H1 (cell line): ENCODE results near the gene PEAK3. TPM values are rescaled to one million over a fixed set of nuclear protein-coding genes. Genes with fewer than 3 reads are reported as not detected.

ENCODE experiments used
- CHD1 ChIP-seq: IDR thresholded peaks from 2 replicates; pipeline ENCODE4 v1.6.1; 2012; ENCODE audit warnings: low read depth, low read length, improper control_type of control experiment
- HDAC6 ChIP-seq: IDR thresholded peaks from one replicate; pipeline ENCODE4 v1.7.1; 2012; ENCODE audit warnings: low read depth, mild to moderate bottlenecking, inconsistent platforms, low read length, moderate library complexity
- POU5F1 ChIP-seq: IDR thresholded peaks from 2 replicates; pipeline ENCODE4 v1.6.1; 2011; ENCODE audit warnings: low read depth, mild to moderate bottlenecking, low read length, moderate library complexity
- RAD21 ChIP-seq, 2 experiments: IDR thresholded peaks in 1 of 2; conservative IDR thresholded peaks in 1 of 2; 2 replicates each; pipeline ENCODE4 v1.6.1; 2011; ENCODE audit warnings: low read depth in 2 of 2, low read length in 2 of 2, improper control_type of control experiment in 1 of 2, inconsistent platforms in 1 of 2, mild to moderate bottlenecking in 1 of 2, moderate library complexity in 1 of 2
- SUZ12 ChIP-seq: fragments of 200-600 bp; sonication (generic); IDR thresholded peaks from 2 replicates; pipeline ENCODE4 v1.6.1; 2012; ENCODE audit warnings: mild to moderate bottlenecking, inconsistent platforms, low read length, moderate library complexity, mixed read lengths
- polyA plus RNA-seq, 7 experiments: library from polyadenylated mRNA; depleted of rRNA in 3 of 7; stranded (reverse) in 5 of 7; unstranded in 2 of 7; fragments of >200 nt in 5 of 7; fragments of 200-250 nt in 2 of 7; gene quantifications; 1 replicate in 5 of 7; 2 replicates in 1 of 7; 4 replicates in 1 of 7; pipeline versions ENCODE4 v1.2.1 to v1.2.3, GENCODE V29; 2011 to 2013; ENCODE audit warnings: missing spikeins in 2 of 7, mixed read lengths in 2 of 7
- total RNA-seq: library from RNA; stranded (reverse); fragmentation: NEBNext Ultra II Directional; extraction: Animal tissue kit (Norgen Biotek cat#: 25700); gene quantifications from 2 replicates; pipeline ENCODE4 v1.2.1, GENCODE V29; 2021
- TF ChIP-seq, protein P1 (sequence below): IDR thresholded peaks from 2 replicates; pipeline ENCODE4 v1.6.1; 2012; ENCODE audit warnings: low read length, inconsistent platforms
- TF ChIP-seq, protein P2 (sequence below): IDR thresholded peaks from 2 replicates; pipeline ENCODE4 v1.6.1; 2012; ENCODE audit warnings: inconsistent platforms
- TF ChIP-seq, protein P3 (sequence below): fragments of 300-600 bp; sonication (generic); IDR thresholded peaks from 2 replicates; pipeline ENCODE4 v1.7.1; 2012; ENCODE audit warnings: low read length, moderate library complexity, mild to moderate bottlenecking, inconsistent platforms; ENCODE audit not compliant: insufficient replicate concordance

PEAK3 gene
- total and polyA plus RNA-seq, 2 of the 8 experiments (the other 6 are each of a cell fraction or from before 2014, with no cell fraction given), result not detected

DNA sequence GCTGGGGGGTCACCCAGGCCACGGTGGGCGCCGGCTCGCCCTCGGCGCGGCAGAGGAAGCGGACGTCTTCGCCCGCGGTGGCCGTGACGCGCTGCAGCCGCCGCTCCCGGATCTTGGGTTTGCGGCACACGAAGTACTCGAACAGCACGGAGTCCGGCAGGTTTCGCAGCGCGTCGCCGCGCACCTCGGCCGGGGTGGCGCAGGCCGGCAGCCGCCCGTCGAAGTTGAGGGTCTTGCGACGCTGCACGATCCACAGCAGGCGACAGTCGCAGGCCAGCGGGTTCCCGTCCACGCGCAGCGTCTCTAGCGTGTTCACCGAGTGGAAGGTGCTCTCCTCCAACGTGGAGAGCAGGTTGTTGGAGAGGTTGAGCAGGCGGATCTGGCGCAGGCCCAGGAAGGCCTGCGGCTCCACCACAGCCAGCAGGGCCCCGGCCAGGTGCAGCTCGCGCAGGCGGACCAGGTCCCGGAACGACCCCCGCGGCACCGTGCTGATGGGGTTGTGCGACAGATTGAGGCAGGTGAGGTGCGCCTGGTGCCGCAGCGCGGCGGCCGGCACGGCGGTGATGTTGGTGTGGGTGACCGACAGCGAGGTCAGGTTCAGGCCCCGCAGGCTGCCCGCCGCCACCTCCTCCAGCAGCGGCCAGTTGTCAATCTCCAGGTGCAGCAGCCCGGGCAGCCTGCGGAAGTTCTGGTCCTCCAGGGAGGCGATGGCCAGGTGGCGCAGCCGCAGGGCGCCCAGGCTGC, 8.6 kb upstream of the PEAK3 start (continued):
- TF ChIP-seq SUZ12 (peak; percentile 98), HDAC6 (no peak), POU5F1 (no peak), RAD21 (IDR thresholded peaks at IDR 0.05 in 1 of 2, conservative IDR thresholded peaks at IDR 0.05 in 1 of 2; ENCODE audit: low read depth in 2 of 2, low read length in 2 of 2) (no peak), CHD1 (no peak)
- TF ChIP-seq, protein P1, sequence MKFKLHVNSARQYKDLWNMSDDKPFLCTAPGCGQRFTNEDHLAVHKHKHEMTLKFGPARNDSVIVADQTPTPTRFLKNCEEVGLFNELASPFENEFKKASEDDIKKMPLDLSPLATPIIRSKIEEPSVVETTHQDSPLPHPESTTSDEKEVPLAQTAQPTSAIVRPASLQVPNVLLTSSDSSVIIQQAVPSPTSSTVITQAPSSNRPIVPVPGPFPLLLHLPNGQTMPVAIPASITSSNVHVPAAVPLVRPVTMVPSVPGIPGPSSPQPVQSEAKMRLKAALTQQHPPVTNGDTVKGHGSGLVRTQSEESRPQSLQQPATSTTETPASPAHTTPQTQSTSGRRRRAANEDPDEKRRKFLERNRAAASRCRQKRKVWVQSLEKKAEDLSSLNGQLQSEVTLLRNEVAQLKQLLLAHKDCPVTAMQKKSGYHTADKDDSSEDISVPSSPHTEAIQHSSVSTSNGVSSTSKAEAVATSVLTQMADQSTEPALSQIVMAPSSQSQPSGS, result no peak
- TF ChIP-seq, protein P2, sequence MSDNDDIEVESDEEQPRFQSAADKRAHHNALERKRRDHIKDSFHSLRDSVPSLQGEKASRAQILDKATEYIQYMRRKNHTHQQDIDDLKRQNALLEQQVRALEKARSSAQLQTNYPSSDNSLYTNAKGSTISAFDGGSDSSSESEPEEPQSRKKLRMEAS, result 0 out of 2 replicates have a peak, but pooled peaks have one; percentile 42
- TF ChIP-seq, protein P3, sequence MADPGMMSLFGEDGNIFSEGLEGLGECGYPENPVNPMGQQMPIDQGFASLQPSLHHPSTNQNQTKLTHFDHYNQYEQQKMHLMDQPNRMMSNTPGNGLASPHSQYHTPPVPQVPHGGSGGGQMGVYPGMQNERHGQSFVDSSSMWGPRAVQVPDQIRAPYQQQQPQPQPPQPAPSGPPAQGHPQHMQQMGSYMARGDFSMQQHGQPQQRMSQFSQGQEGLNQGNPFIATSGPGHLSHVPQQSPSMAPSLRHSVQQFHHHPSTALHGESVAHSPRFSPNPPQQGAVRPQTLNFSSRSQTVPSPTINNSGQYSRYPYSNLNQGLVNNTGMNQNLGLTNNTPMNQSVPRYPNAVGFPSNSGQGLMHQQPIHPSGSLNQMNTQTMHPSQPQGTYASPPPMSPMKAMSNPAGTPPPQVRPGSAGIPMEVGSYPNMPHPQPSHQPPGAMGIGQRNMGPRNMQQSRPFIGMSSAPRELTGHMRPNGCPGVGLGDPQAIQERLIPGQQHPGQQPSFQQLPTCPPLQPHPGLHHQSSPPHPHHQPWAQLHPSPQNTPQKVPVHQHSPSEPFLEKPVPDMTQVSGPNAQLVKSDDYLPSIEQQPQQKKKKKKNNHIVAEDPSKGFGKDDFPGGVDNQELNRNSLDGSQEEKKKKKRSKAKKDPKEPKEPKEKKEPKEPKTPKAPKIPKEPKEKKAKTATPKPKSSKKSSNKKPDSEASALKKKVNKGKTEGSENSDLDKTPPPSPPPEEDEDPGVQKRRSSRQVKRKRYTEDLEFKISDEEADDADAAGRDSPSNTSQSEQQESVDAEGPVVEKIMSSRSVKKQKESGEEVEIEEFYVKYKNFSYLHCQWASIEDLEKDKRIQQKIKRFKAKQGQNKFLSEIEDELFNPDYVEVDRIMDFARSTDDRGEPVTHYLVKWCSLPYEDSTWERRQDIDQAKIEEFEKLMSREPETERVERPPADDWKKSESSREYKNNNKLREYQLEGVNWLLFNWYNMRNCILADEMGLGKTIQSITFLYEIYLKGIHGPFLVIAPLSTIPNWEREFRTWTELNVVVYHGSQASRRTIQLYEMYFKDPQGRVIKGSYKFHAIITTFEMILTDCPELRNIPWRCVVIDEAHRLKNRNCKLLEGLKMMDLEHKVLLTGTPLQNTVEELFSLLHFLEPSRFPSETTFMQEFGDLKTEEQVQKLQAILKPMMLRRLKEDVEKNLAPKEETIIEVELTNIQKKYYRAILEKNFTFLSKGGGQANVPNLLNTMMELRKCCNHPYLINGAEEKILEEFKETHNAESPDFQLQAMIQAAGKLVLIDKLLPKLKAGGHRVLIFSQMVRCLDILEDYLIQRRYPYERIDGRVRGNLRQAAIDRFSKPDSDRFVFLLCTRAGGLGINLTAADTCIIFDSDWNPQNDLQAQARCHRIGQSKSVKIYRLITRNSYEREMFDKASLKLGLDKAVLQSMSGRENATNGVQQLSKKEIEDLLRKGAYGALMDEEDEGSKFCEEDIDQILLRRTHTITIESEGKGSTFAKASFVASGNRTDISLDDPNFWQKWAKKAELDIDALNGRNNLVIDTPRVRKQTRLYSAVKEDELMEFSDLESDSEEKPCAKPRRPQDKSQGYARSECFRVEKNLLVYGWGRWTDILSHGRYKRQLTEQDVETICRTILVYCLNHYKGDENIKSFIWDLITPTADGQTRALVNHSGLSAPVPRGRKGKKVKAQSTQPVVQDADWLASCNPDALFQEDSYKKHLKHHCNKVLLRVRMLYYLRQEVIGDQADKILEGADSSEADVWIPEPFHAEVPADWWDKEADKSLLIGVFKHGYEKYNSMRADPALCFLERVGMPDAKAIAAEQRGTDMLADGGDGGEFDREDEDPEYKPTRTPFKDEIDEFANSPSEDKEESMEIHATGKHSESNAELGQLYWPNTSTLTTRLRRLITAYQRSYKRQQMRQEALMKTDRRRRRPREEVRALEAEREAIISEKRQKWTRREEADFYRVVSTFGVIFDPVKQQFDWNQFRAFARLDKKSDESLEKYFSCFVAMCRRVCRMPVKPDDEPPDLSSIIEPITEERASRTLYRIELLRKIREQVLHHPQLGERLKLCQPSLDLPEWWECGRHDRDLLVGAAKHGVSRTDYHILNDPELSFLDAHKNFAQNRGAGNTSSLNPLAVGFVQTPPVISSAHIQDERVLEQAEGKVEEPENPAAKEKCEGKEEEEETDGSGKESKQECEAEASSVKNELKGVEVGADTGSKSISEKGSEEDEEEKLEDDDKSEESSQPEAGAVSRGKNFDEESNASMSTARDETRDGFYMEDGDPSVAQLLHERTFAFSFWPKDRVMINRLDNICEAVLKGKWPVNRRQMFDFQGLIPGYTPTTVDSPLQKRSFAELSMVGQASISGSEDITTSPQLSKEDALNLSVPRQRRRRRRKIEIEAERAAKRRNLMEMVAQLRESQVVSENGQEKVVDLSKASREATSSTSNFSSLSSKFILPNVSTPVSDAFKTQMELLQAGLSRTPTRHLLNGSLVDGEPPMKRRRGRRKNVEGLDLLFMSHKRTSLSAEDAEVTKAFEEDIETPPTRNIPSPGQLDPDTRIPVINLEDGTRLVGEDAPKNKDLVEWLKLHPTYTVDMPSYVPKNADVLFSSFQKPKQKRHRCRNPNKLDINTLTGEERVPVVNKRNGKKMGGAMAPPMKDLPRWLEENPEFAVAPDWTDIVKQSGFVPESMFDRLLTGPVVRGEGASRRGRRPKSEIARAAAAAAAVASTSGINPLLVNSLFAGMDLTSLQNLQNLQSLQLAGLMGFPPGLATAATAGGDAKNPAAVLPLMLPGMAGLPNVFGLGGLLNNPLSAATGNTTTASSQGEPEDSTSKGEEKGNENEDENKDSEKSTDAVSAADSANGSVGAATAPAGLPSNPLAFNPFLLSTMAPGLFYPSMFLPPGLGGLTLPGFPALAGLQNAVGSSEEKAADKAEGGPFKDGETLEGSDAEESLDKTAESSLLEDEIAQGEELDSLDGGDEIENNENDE, result no peak
